Activated T-helper 1 cell treated with anti-CD3 and anti-CD28 coated beads, Interleukin-12 subunit alpha, Interleukin-12 subunit beta, Interleukin-2, Interleukin-4 antibody, amounts not matched to agents 30 ng/mL and 10 ng/mL and 1 ng/mL, durations not matched to agents 14 hours and 24 hours and 36 hours (primary cell): ENCODE data around the gene DNAJB8. TPM values are rescaled to one million over a fixed set of nuclear protein-coding genes. Genes with fewer than 3 reads are reported as not detected.

ENCODE experiments used
- DNase-seq: peaks from one replicate; pipeline ENCODE4 v3.0.0; 2021; ENCODE audit warnings: low spot score
- H3K27ac Mint-ChIP-seq: one replicate; pipeline ENCODE4 v1.8.0; 2021; ENCODE audit warnings: mild to moderate bottlenecking, mixed read lengths
- H3K27me3 Mint-ChIP-seq: one replicate; pipeline ENCODE4 v1.8.0; 2022; ENCODE audit warnings: mild to moderate bottlenecking, moderate library complexity, mixed read lengths; ENCODE audit not compliant: insufficient read depth
- H3K36me3 Mint-ChIP-seq: one replicate; pipeline ENCODE4 v1.8.0; 2021; ENCODE audit warnings: low read depth, mixed read lengths
- H3K4me1 Mint-ChIP-seq: one replicate; pipeline ENCODE4 v1.8.0; 2021; ENCODE audit warnings: low read depth, mixed read lengths
- H3K4me3 Mint-ChIP-seq: one replicate; pipeline ENCODE4 v1.8.0; 2021; ENCODE audit warnings: mild to moderate bottlenecking, moderate library complexity, mixed read lengths
- H3K9me3 Mint-ChIP-seq: one replicate; pipeline ENCODE4 v1.8.0; 2021; ENCODE audit warnings: mixed read lengths
- intact Hi-C: fragments of 100-400 bp; cut with micrococcal nuclease; formaldehyde crosslinking; loops from one replicate; pipeline ENCODE4 v1.15.1; 2024
- total RNA-seq: library from RNA; stranded (reverse); gene quantifications from 2 replicates; pipeline ENCODE4 v1.2.3, GENCODE V29; 2022

DNAJB8 gene
- total RNA-seq, 1 donor from 2014 or later: not detected

DNA sequence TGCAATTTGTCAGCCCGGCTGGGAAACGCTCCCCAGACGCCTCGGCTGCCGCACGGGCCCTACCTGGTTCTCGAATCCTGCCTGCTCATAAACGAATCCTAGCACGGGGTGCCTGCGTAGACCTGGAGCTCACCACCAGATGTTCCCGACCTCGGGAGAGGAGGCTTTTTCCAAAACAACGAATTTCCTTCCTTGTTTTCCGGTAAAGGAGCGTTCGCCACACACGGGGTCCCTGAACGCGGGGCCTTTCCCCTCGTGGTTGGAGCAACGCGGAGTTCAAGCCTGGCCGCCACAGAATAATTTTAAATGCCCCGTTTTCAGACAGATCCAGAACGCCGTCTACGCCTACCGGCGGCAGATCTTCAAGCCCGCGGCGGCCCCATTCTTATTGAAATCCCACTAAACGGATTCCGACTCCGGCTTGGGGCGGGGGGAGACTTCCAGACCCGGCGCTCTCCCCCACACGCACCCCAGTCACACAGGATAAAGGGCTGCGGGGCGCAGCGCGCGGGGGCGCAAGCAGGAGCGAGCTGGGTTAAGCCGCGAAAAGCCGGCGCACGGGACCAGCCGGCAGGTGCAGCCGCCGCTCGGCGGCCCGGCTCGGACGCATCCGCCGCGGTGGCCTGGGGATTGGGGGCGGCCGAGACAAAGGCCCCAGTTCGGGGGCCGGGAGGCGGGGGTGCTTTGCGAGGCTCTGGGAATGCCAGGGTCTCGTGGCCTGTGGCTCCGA is 25.4 kb upstream of the DNAJB8 start:
- Mint-ChIP-seq H3K36me3 (no peaks in the 10 kb centered on the region), H3K27ac (no peak overlapping the region), H3K4me1 (peaks cover 12% of the 10 kb centered on the region), H3K4me3 (no peak overlapping the region), H3K9me3 (no peaks in the 10 kb centered on the region), H3K27me3 (peaks cover 57% of the 10 kb centered on the region)
- intact Hi-C loops: loop anchor here (1.0 kb wide), 1 partner anchor 9 kb away; no protein-coding TSS in a partner anchor
- DNase-seq: no peak

DNA sequence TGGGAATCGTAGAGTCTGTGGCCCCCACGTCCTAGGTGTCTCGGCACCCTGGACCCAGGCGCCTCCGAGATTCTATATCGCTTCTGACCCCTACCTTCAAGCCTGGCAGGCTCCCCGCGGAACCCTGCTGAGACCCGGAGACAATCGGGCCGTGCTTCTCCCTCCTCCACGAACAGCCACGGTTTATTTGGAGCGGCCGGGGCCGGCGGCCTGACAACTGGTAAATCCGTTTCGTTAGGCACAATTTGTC is 24.9 kb upstream of the DNAJB8 start:
- H3K4me1 Mint-ChIP-seq: peaks cover 13% of the 10 kb centered on the region
- H3K36me3 Mint-ChIP-seq: no peaks in the 10 kb centered on the region
- DNase-seq: no peak
- no peak overlapping the region for H3K4me3 Mint-ChIP-seq
- intact Hi-C loops: no loop called here
- H3K27ac Mint-ChIP-seq: no peak overlapping the region
- H3K9me3 Mint-ChIP-seq: no peaks in the 10 kb centered on the region
- peaks cover 60% of the 10 kb centered on the region for H3K27me3 Mint-ChIP-seq

GRCh38 chr3:128490915-128491690 is 24.4 kb upstream of the DNAJB8 start:
- intact Hi-C loops: no loop called here
- Mint-ChIP-seq H3K4me1 (peaks cover 13% of the 10 kb centered on the region), H3K27me3 (peaks cover 63% of the 10 kb centered on the region), H3K27ac (no peak overlapping the region), H3K4me3 (no peak overlapping the region), H3K36me3 (no peaks in the 10 kb centered on the region), H3K9me3 (no peaks in the 10 kb centered on the region)
- no peak for DNase-seq

- no peak for DNase-seq
- Mint-ChIP-seq H3K27ac (no peak overlapping the region), H3K4me3 (peak overlapping the region; percentile 7), H3K36me3 (no peaks in the 10 kb centered on the region), H3K27me3 (peaks cover 62% of the 10 kb centered on the region), H3K4me1 (peaks cover 13% of the 10 kb centered on the region), H3K9me3 (no peaks in the 10 kb centered on the region)
- intact Hi-C loops: no loop called here
Observed at GRCh38 chr3:128490650-128490914, 23.9 kb upstream of the DNAJB8 start.

GRCh38 chr3:128489927-128490649 is 23.4 kb upstream of the DNAJB8 start:
- Mint-ChIP-seq H3K27me3 (peaks cover 64% of the 10 kb centered on the region), H3K27ac (peak overlapping the region; percentile 70), H3K4me1 (peaks cover 13% of the 10 kb centered on the region), H3K36me3 (no peaks in the 10 kb centered on the region), H3K9me3 (no peaks in the 10 kb centered on the region), H3K4me3 (peak overlapping the region; percentile 77)
- intact Hi-C loops: no loop called here
- DNase-seq: no peak

- Mint-ChIP-seq H3K36me3 (no peaks in the 10 kb centered on the region), H3K9me3 (no peaks in the 10 kb centered on the region), H3K4me1 (peaks cover 13% of the 10 kb centered on the region), H3K27me3 (peaks cover 65% of the 10 kb centered on the region), H3K4me3 (peak overlapping the region; percentile 77), H3K27ac (peak overlapping the region; percentile 65)
- intact Hi-C loops: no loop called here
- no peak for DNase-seq
Observed at GRCh38 chr3:128489674-128489926, 22.9 kb upstream of the DNAJB8 start.

- H3K27ac Mint-ChIP-seq: no peak overlapping the region
- H3K9me3 Mint-ChIP-seq: no peaks in the 10 kb centered on the region
- H3K4me1 Mint-ChIP-seq: peaks cover 13% of the 10 kb centered on the region
- intact Hi-C loops: no loop called here
- peaks cover 66% of the 10 kb centered on the region for H3K27me3 Mint-ChIP-seq
- no peaks in the 10 kb centered on the region for H3K36me3 Mint-ChIP-seq
- no peak for DNase-seq
- no peak overlapping the region for H3K4me3 Mint-ChIP-seq
Observed at GRCh38 chr3:128488991-128489673, 22.4 kb upstream of the DNAJB8 start.

DNA sequence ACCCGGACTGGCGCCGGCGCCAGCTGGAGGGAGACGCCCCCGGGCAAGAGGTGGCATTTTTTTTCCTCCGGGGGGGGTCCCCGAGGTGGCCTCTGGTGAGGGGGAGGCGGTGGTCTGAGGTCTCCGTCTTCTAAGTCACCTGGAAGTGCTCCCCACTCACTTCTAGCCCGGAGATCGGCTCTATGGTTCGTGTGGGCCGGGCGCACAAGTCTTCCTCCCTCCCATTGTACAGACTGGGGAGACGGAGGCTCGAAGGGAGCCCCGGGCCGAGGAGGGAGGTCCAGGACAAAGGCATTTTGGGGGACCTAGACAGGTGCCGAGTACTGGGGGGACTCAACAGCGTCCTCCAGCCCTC is 21.9 kb upstream of the DNAJB8 start:
- peak overlapping the region; percentile 58 for H3K4me3 Mint-ChIP-seq

DNA sequence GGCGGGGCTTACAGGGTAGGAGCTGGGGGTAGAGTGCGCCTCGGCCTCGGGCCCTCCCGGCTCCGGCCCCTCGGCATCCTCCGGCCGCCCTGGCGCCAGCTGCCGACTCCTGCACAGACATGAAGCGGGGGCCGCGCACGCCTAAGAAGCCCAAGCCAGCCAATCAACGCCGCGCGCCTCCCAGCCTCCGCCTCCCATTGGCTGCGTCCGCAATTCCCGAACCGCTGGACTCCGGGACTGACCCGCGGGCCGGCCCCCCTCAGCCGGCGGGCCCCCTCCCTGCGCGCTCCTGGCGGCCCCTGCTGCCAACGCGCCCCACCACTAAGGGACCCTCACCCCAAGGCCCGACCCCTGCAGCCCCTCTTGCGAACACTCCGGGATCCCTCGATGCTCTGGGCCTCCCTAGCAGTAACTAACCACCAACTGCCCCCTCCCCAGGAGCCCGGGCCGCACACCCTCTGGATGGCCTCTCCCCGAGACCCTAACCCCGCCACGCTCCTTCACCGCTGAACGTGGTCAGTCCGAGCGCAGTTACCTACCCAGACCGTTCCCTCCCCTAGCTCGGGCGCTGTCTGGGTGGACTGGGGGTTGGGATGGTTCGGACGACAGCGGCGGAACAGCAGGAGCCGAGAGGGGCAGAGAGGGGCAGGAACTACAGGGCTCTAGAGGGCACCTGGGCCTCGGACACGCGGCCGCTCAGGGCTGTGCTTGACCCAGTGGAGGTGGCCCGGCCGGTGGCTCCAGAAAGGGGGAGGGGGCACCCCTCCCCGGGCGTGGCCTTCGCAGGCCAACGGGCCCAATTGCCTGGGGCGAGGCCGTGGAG is 21.3 kb upstream of the DNAJB8 start:
- Mint-ChIP-seq H3K9me3 (no peaks in the 10 kb centered on the region), H3K4me3 (no peak overlapping the region), H3K27me3 (peaks cover 67% of the 10 kb centered on the region), H3K27ac (no peak overlapping the region), H3K4me1 (peaks cover 21% of the 10 kb centered on the region), H3K36me3 (no peaks in the 10 kb centered on the region)
- no peak for DNase-seq
- intact Hi-C loops: loop anchor here (1.0 kb wide), 2 partner anchors 9 to 41 kb away; no protein-coding TSS in a partner anchor

More for the DNA sequence above, 21.9 kb upstream of the DNAJB8 start:
- Mint-ChIP-seq H3K9me3 (no peaks in the 10 kb centered on the region), H3K36me3 (no peaks in the 10 kb centered on the region), H3K27me3 (peaks cover 64% of the 10 kb centered on the region), H3K4me1 (peaks cover 15% of the 10 kb centered on the region), H3K27ac (peak overlapping the region; percentile 34)
- no peak for DNase-seq
- intact Hi-C loops: no loop called here

- Mint-ChIP-seq H3K9me3 (no peaks in the 10 kb centered on the region), H3K4me1 (peaks cover 22% of the 10 kb centered on the region), H3K36me3 (no peaks in the 10 kb centered on the region), H3K4me3 (peak overlapping the region; percentile 82), H3K27ac (peak overlapping the region; percentile 43), H3K27me3 (peaks cover 71% of the 10 kb centered on the region)
- DNase-seq: no peak
- intact Hi-C loops: loop anchor here (1.0 kb wide), 2 partner anchors 10 to 40 kb away; no protein-coding TSS in a partner anchor
Observed at GRCh38 chr3:128487538-128487812, 20.8 kb upstream of the DNAJB8 start.

GRCh38 chr3:128486681-128487537 is 20.2 kb upstream of the DNAJB8 start:
- DNase-seq: no peak
- intact Hi-C loops: loop anchor here (1.0 kb wide), 2 partner anchors 10 to 40 kb away; no protein-coding TSS in a partner anchor
- peak overlapping the region; percentile 82 for H3K4me3 Mint-ChIP-seq
- H3K27me3 Mint-ChIP-seq: peaks cover 74% of the 10 kb centered on the region
- no peaks in the 10 kb centered on the region for H3K9me3 Mint-ChIP-seq
- H3K36me3 Mint-ChIP-seq: no peaks in the 10 kb centered on the region
- H3K27ac Mint-ChIP-seq: peak overlapping the region; percentile 43
- peaks cover 22% of the 10 kb centered on the region for H3K4me1 Mint-ChIP-seq

DNA sequence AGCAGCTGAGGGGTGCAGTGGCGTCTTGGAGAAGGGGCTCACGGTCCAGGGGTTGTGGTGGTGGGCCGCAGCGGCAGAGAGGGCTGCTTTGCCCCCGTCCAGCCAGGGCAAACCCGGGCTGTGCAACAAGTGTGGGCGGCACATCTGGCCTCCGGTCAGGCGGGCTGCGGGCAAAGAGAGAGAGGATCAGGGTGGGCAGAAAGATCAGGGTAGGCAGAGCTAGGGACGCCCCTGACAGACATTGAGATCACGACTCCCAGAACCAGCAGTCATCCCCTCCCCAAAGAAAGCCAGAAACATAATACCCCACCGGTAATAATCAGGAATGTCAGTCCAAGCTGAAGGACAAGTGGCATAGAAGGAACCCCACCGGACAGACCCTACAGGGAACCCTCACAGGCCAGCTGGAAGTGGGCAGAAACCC is 19.5 kb upstream of the DNAJB8 start:
- intact Hi-C loops: no loop called here
- Mint-ChIP-seq H3K9me3 (no peaks in the 10 kb centered on the region), H3K4me3 (peak overlapping the region; percentile 82), H3K36me3 (no peaks in the 10 kb centered on the region), H3K27me3 (peaks cover 72% of the 10 kb centered on the region), H3K4me1 (peaks cover 22% of the 10 kb centered on the region), H3K27ac (no peak overlapping the region)
- no peak for DNase-seq
